ENCODE data around the gene ZNF362.

Gene ZNF362

GRCh38 chr1:33349778-33350610 is 93.7 kb downstream of the ZNF362 start:
- peak; percentile 73 for DNase-seq

Measured in NK-92 treated with Interleukin-12 subunit alpha and Interleukin-12 subunit beta, amount 100 ng/mL, for 24 hours (cell line).